Measurements from ENCODE around the gene ANGEL1.

ANGEL1 gene, protein sequence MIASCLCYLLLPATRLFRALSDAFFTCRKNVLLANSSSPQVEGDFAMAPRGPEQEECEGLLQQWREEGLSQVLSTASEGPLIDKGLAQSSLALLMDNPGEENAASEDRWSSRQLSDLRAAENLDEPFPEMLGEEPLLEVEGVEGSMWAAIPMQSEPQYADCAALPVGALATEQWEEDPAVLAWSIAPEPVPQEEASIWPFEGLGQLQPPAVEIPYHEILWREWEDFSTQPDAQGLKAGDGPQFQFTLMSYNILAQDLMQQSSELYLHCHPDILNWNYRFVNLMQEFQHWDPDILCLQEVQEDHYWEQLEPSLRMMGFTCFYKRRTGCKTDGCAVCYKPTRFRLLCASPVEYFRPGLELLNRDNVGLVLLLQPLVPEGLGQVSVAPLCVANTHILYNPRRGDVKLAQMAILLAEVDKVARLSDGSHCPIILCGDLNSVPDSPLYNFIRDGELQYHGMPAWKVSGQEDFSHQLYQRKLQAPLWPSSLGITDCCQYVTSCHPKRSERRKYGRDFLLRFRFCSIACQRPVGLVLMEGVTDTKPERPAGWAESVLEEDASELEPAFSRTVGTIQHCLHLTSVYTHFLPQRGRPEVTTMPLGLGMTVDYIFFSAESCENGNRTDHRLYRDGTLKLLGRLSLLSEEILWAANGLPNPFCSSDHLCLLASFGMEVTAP

DNA sequence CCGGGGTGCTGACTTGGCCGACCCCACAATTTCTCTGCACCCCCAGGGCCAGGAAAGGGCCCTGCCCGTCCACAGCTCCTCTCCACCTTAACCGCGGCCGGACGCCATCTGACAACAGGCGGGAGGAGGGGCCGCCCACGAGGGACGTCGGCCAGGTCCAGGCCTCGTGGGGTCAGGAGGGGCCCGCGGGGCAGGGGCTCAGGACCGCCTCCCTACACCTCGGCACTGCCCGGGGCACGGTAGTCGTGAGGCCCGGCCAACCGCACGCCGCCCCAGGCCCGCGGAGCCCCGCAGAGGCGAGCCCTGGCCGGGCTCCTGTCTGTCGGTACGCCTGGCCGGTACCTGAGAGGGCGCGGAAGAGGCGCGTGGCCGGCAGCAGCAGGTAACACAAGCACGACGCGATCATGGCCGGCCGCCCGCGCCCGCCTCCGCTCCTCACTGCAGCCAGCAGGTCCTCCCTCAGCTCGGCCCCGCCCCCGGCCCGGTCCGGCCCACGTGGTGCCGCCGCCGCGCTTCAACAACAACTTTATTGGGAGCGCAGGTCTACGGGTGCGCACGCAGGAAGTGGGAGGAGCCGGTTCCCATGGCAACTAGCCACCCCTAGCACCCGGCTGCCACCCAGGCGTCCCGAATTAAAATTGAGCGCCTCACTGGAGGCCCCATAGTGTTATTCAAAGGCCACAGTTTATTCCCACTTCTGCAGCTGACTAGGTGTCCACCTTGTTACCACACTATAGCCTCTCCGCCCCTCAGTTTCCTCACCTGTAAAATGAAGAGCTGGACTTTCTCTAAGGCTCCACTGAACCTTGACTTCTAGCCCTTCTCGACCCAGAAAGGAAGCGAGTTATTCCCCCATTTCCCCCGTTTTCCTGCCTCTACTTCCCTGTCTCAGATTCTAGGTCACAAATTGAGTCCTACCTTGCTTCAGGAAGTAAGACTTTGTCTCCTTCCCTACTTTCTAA is at the start of gene ANGEL1:
Gene ANGEL1, minus strand, starts transcription at position 461 of the 962 bp plus-strand sequence. Its CDS starts 55 bp downstream, at position 406.
- DNase-seq, result peak; percentile 96

DNA sequence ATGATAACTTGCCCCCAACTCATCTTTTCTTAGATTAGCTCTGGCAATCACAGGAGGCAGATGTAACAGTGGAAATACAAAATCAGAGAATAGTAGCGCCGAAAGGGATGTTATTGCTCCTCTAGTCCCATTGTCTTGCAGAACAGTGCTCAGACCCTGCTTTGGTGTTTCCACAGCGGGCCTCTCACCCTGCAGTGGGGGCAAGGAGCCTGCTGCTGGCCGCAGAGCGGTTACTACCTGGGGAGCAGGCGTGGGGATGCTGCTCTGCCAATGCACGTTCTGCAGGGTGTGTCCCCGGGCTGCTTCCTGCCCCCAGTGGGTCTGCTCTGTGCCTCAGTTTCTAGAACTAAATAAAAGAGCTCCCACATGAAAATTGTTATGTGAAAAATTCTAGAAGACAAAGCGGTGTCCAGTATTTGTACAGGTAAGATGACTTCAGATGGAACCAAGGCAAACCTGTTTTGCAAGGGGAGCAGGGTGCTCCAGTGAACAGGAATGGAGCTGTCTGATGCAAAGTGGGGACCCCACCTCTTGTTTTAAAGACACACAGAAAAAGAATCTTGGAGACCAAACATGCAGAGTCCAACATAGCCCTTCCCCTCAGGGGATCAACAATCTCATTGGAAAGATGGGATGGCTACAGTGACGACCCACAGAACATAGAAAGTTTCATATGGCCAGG is 49.0 kb upstream of the ANGEL1 start:
- DNase-seq, result no peak

DNA sequence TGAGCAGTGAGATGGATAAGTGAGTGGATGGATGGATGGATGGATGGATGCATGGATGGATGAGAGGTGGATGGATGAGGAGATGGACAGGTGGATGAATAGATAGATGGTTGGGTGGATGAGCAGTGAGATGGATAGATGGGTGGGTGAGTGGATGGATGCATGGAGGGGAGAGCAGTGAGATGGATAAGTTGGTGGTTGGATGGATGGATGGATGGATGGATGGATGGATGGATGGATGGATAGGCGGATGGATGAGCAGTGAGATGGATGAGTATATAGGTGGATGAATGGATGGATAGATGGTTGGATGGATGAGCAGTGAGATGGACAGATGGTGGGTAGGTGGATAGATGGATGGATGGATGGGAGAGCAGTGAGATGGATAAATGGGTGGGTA is 44.1 kb upstream of the ANGEL1 start:
- no peak for DNase-seq

DNA sequence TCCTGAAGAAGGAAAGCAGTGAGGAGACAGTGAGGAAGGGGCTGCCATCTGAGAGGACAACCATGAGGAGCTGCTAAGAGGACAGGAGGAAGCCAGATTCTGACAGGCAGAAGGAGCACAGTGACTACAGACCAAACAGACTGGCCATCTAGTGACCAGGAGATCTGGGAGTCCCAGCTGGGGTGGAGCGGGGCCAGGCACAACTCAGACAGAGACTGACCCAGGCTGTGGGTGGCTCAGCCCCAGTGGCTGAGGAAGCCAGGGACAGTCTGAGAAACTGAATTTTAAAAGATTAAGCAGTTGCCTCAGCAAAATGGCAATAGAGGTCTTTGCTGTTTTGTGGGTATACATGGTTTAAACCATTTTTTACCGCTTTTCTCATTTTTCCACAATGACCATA is 42.4 kb upstream of the ANGEL1 start:
- no peak for DNase-seq

DNA sequence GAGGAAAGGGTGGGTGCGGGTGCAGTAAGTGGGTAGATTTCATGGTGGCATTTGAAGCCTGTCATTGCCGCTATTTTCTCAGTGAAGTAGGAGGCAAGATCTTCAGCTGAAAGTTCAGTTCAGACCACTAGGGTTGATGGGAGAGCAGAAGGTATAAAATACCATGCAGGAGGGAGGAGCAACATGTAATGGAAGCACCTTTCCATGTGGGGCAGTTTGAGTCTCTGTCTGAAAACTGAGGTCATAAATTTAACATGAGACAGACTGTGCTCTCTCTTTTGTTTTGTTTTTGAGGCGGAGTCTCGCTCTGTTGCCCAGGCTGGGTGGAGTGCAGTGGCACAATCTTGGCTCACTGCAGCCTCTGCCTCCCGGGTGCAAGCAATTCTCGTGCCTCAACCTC is 36.2 kb upstream of the ANGEL1 start:
- no peak for DNase-seq

DNA sequence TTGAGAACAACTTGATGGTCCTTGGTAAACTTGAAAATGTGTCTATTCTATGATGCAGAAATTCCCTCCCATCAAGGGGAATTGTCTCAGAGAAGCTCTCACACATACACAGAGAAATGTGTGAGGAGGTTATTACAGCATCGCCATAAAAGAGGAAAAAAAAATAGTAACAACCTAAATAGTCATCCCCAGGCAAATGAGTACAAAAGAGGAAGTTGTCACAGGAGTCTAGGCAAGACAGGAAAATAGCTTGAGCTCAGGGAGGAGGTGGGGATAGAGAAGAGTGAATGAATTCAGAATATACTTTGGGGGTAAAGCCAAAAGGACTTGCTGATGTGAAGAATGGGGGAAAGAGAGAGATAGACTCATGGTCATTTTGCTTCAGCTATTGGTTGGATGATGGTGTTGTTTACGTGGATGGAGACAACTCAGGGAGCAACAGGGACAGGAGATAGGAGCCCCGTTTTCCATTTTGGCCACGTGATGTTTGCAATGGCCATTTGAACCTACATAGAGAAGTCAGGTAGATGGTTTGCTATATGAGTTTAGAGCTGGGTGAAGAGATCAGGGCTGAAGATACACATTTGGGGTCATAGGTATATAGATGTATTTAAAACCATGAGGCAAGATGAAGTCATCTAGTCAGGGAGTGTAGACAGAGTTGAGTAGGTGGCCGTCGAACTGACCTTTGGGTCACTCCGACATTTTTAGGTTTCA is 33.8 kb upstream of the ANGEL1 start:
- no peak for DNase-seq

DNA sequence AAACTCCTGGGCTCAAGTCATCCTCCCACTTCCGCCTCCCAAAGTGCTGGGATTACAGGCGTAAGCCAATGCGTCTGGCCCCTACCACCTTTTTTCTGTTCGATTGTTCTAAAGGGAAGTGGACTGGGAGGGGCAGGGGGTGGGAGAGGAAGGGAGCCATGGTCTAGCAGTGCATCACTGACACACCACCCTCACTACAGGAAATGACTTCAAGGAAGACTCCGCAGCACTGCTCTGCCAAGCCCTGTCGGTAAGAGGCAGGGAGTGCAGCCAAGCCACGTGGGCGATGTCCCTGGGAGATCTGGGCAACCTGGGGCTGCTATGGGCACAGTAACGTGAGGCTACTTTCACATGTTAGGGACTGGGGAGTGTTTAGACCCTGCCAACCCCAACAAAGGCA is 31.5 kb upstream of the ANGEL1 start:
- DNase-seq, result peak; percentile 49 to 50

DNA sequence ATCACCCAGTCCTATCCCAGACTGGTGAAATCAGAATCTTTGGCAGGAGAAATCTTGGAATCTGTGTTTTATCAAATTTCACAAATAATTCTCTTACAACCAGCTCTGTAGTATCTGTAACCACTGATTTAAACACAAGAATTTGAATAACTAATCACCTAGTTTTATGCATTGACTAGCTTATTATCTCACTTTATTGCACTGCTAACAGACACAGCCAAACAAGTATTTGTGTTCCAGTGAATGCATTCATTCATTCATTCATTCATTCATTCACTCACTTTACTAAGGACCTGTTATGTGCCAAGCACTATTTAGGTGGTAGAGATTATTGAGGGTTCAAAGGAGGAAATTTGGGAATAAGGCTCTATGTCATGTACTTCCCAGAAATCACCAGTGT is 29.7 kb upstream of the ANGEL1 start:
- DNase-seq, result no peak

DNA sequence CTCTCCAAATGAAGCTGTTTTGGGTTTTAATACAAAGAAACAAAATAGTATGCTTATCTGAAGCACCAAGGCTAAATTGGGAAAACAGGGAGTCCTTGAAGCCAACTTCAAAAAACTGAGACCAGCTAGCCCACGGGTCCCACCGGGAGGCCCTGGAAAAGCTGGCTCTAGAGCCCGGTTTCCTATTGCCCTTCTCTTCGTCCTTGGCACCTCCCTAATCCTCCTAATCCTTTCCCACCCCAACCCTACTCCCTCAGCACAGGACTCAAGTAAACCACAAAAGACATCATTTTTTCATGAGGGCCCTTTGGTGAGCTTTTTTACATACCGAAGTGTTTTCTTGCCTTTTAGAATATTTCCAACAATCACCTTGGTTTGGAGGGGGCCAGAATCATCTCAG is 24.8 kb upstream of the ANGEL1 start:
- DNase-seq, result no peak

DNA sequence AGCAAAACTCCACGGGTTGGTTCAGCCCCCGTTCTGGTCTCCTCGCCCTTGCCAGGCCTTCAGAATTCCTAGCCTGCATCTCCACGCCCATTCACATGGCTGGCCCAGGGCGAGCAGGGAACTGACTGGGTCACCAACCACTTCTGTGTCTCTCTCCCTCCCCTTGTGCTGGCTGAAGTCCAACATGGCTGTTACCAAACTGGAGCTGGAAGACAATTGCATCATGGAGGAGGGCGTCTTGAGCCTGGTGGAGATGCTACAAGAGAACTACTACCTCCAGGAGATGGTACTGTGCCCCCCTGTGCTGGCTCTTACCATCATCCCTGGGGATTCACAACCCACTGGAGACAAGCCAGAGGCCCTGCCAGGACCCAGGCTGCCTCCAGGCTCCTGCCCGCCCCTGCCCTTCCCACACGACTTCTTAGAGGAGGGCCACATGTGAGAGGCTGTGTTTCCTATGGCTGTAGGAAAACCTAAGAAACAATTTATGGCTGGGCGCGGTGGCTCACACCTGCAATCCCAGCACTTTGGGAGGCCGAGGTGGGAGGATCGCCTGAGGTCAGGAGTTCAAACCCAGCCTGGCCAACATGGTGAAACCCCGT is 23.4 kb upstream of the ANGEL1 start:
- DNase-seq, result no peak

DNA sequence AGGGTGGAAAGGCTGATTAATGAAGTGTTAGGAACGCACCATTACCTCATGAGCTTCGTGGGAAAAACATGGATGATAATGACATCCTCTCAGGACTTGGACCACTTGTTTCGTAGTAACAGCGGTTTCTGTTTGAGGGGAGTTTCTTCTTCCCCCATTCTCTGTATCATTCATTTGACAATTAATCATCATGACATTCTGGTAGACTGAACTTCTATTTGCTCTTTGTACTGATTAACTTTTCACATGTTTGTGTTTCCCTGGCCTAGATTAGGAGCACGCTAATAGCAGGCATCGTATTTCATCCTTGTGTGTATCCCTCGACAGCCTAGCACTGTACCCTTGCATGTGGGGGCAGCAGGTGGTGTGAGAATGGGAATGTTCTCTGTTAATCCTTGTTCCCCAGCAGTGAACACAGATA is 21.6 kb upstream of the ANGEL1 start:
- no peak for DNase-seq

DNA sequence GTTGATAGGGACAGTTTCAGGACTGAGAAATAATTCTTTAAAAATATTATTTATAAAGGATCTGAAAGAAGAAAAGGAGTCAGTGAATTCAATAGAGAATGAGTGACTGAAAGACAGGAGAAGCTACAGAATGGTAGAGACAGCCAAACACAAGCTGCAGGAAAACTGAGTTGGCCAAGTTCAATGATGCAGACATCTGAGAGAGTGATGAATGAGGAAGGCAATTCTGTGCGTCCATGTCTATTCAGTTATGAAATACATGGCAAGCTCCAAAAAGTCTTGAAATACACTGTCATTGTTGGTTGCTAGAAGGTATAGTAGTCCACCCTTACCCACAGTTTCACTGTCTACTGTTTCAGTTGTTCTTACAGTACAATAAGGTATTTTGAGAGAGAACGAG is 20.3 kb upstream of the ANGEL1 start:
- no peak for DNase-seq

DNA sequence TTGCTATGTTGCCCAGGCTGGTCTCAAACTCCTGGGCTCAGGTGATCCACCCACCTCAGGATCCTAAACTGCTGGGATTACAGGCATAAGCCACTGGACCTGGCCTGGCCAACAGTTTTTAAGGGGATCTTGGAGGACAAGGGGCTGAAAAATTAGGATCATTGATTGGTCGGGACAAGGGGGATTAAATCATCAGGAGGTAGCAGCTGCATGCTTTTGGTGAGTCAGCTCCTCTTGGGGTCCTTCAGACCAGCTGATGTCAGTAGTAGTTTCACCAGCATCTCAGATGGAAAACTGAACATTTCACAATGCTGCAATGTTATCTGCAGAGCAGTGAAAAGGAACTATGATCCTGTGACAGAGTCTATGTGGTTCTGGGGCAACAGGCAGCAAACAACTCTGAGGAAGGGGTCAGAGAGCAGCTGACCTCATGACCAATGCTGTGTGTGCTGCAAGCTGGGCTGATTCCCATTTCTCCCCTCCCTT is 19.9 kb upstream of the ANGEL1 start:
- no peak for DNase-seq

DNA sequence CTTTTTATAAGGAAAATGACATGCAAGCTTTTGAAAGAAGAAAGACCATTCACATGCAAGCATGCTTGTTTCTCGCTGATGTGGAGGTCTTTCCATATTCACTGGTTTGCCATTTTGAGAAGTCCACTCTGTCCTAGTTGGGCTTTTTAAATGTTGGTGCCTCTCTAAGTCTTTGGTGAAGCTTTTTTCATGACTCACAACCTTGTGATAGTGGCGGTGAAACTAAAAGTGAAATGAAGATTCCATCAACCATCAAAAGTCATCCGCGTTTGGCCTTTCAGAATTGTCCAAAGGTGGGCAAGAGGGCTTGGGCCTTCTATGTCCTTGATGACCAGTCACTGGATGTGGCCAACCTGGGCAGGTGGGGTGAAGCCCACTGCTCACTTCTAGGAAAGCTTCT is 17.9 kb upstream of the ANGEL1 start:
- no peak for DNase-seq

DNA sequence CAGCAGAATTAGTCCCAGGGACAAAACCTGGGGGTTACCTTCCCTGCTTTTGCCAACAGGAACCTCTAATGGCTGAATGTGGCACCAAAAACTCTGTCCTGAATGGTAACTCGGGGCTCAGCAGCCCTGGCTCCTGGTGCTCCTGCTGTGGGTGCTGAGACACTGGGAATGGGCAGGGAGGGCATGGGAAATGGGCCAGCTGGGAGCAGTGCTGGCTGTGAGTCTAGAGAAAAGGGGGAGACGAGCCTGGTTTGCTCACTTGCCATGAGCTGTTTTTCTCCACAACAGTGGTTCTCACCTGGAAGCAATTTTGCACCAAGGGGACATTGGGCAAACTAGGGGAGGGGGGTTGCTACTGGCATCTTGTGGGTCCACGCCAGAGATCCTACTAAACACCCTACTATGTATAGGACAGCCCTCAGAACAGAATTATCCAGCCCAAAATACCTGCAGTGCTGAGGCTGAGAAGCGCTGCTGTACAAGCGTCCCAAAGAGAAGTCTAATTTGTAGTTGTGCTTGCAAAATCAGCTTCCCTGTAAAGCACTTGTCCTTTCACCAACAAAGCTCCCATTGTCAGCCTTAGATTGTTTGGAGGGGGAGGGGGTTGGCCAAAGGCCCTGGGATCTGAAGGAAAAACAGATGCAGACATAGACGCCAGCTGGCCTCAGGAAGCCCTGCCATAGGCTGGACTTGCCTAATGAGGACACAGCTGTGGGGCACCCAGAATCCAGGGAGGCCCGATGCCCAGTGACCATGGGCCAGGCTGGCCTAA is 17.2 kb upstream of the ANGEL1 start:
- no peak for DNase-seq

DNA sequence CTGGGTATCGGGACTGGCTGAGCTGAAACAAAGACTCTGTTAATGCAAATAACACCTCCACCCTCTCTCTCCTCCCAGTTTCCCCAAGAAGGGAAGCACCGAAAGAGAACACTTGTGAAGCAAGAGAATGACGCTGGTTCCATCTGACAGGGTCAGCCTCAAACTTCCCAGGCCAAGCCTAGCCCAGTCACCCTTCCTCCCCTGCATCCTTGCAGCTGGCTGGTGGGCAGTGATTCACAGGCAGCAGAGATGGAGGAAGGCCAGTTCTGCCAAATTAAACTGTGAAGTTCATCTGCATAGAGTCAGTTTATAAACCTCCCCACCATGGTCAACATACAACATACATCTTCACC is 16.3 kb upstream of the ANGEL1 start:
- no peak for DNase-seq

DNA sequence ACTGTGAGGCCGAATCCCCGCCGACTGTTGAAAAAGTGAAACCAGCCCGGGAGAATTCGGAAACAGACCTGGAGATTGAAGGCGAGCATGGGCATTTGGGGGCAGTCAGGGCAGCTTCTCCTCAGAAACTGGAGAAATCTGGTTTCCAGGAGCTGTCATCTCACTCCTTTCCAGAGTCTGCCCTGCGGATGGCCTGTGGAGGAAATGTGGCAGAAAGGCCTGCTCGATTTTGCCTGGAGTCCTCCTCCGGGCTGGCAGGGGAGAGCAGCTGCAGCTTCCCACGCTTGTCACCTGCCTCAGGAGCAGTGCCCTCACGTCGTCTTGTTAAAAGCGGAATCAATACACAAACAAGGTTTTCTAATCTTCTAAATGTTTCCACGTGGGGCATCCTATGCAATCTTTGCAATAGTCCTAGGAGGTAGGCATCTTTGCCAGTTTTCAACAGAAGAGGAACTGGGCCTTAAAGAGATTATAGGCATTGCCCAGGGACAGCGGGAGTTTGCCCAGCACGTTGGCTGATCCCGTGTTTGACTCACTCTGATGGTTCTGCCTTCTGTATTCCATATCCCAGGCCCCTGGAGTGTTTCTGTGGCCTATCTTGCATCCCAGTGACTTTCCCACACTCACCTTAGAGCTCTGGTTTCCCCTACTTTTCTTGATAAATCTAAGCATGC is 15.8 kb upstream of the ANGEL1 start:
- DNase-seq, result no peak

DNA sequence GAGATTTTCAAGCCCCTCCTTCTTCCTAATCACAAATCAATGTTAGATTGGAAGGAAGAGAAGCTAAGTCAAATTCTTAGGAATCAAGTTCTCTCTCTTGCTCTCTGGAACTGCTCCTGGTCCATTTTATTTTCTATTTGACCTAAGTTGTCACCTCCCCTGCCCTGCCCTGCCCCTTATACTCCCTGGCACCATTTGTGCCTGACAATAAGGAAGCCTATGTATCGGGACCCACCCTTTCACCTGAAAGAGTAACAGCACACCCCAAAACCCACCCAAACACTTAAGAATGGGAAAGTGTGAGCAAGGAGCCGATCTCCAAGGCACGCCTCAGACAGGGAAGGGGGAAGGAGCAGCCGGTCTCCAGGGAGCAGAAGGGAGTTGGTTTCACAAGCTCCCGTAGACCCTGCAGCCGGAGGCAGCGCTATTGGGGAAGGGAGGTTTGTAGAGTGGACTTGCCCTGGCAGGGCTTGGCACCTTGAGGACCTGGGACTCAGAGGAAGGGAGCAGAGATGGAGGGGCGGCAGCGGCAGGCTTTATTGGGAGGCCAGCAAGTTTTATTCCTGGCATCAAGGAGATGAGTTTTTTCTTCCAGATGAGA is 15.1 kb upstream of the ANGEL1 start:
- DNase-seq, result no peak

DNA sequence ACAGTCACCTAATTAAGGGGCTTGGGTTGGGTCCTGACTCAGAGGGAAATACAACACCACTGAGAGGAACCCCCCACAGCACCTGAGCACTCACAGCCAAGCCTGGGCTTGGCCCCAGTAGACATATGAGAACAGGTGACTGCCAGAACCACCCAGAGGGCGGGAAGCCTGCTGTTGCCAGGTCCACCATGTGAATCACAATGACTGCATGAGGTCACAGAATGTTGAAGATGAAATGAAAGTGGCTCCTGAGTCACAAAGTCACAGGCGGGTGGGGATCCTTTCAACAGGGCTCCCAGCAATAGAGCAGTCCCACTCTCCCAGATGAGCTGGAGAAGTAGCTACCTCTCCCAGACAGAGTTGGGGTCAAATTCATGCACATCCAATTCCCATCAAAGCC is 13.4 kb upstream of the ANGEL1 start, which contains the start of gene LRRC74A:
Gene LRRC74A, plus strand, starts transcription at position 287 of the 400 bp plus-strand sequence. CDS start 290 bp downstream, outside the sequence.
- DNase-seq, result no peak

DNA sequence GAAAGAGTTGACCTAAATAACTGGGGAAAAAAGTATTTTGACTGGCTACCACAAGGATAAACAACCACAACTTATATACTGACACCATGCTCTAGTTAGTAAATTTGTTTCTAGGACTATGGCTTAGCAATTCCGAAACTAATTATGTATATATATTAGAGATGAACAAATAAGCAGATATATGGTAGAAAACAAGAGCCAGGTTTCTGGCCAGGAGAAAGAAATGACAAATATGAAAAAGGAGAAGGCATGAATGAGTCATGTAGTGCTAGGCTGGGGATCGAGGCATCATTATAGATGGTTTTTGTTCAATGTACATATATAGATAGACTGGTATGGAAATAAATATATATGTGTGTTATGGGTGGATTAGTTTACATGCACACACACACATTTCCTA is 8.0 kb upstream of the ANGEL1 start:
- no peak for DNase-seq

All from activated CD4-positive, alpha-beta T cell treated with anti-CD3 and anti-CD28 coated beads, Interleukin-2, amount 50 U/mL, for 4 hours (primary cell).